Stomach (tissue), 9 donors: ENCODE measurements around the gene SNX3. TPM values are rescaled to one million over a fixed set of nuclear protein-coding genes. Genes with fewer than 3 reads are reported as not detected.

Experiments
- DNase-seq, 2 donors: peaks; one replicate each; pipeline versions ENCODE4 v3.0.0 to v3.0.0-alpha.2; 2013 to 2019
- H3K27ac ChIP-seq, 5 donors: fragments of 200-600 bp in 4 of 5; sonication (generic) in 4 of 5; one replicate each; pipeline ENCODE4 v1.5.1; 2013 to 2019; ENCODE audit warnings: mild to moderate bottlenecking in 1 of 5, moderate library complexity in 1 of 5
- H3K27me3 ChIP-seq, 3 donors: fragments of 200-600 bp; sonication (generic); one replicate each; pipeline ENCODE4 v1.5.1; 2017 to 2019; ENCODE audit warnings: mixed run types in 1 of 3
- H3K36me3 ChIP-seq, 4 donors: fragments of 200-600 bp; sonication (generic); 1 replicate in 3 of 4; 2 replicates in 1 of 4; pipeline ENCODE4 v1.5.1; 2016 to 2019
- H3K4me1 ChIP-seq, 4 donors: fragments of 200-600 bp; sonication (generic); one replicate each; pipeline ENCODE4 v1.5.1; 2016 to 2019
- H3K4me3 ChIP-seq, 4 donors: fragments of 200-600 bp; sonication (generic) in 3 of 4; one replicate each; pipeline ENCODE4 v1.5.1; 2016 to 2019; ENCODE audit warnings: mild to moderate bottlenecking in 1 of 4
- H3K9me3 ChIP-seq, 4 donors: fragments of 200-600 bp; sonication (generic); one replicate each; pipeline ENCODE4 v1.5.1; 2016 to 2019
- EP300 ChIP-seq: sonication (generic); formaldehyde crosslinking; IDR thresholded peaks from one replicate; pipeline ENCODE4 v1.6.1; 2017; ENCODE audit warnings: antibody characterized with exemption
- POLR2A ChIP-seq, 4 donors: fragments of 450-650 bp; IDR thresholded peaks; one replicate each; pipeline ENCODE4 v1.6.1; 2016; ENCODE audit warnings: antibody characterized with exemption in 4 of 4, control low read depth in 2 of 4, mild to moderate bottlenecking in 1 of 4, moderate library complexity in 1 of 4
- POLR2AphosphoS5 ChIP-seq, 3 donors: sonication (generic); formaldehyde crosslinking; IDR thresholded peaks; one replicate each; pipeline ENCODE4 v1.6.1; 2016; ENCODE audit warnings: antibody characterized with exemption in 3 of 3
- whole genome bisulfite sequencing, 5 donors: extraction: QIAGEN DNeasy Blood & Tissue Kit in 3 of 5; methylation state at CpG; one replicate each; pipeline versions ENCODE4 v1.1.5 to v1.1.7; 2013 to 2018; 5-methylcytosine and 5-hydroxymethylcytosine counted together
- intact Hi-C: fragments of 100-400 bp; cut with DNase I; formaldehyde crosslinking; loops from one replicate; pipeline ENCODE4 v1.15.1; 2023; ENCODE audit warnings: low total_unique reads
- polyA plus RNA-seq, 3 donors: library from polyadenylated mRNA; stranded (reverse); fragments of 200-250 nt; gene quantifications; one replicate each; pipeline ENCODE4 v1.2.3, GENCODE V29; 2013
- total RNA-seq, 5 donors: library from RNA; depleted of rRNA; stranded (reverse); fragments of >200 nt; gene quantifications; one replicate each; pipeline versions ENCODE4 v1.1.0 to v1.2.3, GENCODE V29; 2014 to 2016
- TF ChIP-seq, protein P1 (sequence below), 7 experiments: fragments of 450-650 bp in 4 of 7; fragments of 200-600 bp in 3 of 7; sonication (generic) in 3 of 7; IDR thresholded peaks; one replicate each; pipeline ENCODE4 v1.5.1; 2016 to 2019; ENCODE audit warnings: antibody characterized with exemption in 7 of 7, control low read depth in 2 of 7, mild to moderate bottlenecking in 1 of 7
- donor health status: healthy with polysubstance abuse.
- donor health status: Bipolar disorder and iron deficiency.
- donor health status: healthy.

SNX3 gene
- total and polyA plus RNA-seq, 8 donors: 46.1 to 199 (median 144) TPM

GRCh38 chr6:108254433-108255410 lies 6.1 kb downstream of the SNX3 start:
- 87 to 93% (median 91%) methylated on average over 4 of the region's 4 CpGs for WGBS, 5 donors
- no peak for DNase-seq
- Histone ChIP-seq H3K4me1 (peaks cover 31 to 98% (median 68%) of the 10 kb centered on the region in 4 donors), H3K4me3 (no peak overlapping the region), H3K36me3 (peaks cover 0 to 12% (median 7%) of the 10 kb centered on the region in 4 donors), H3K9me3 (no peaks in the 10 kb centered on the region), H3K27ac (peak overlapping the region in 2 of 5 donors; percentile 41 to 69), H3K27me3 (no peaks in the 10 kb centered on the region)
- no peak for TF ChIP-seq POLR2AphosphoS5 (IDR thresholded peaks at IDR 0.05)
- TF ChIP-seq, protein P1, sequence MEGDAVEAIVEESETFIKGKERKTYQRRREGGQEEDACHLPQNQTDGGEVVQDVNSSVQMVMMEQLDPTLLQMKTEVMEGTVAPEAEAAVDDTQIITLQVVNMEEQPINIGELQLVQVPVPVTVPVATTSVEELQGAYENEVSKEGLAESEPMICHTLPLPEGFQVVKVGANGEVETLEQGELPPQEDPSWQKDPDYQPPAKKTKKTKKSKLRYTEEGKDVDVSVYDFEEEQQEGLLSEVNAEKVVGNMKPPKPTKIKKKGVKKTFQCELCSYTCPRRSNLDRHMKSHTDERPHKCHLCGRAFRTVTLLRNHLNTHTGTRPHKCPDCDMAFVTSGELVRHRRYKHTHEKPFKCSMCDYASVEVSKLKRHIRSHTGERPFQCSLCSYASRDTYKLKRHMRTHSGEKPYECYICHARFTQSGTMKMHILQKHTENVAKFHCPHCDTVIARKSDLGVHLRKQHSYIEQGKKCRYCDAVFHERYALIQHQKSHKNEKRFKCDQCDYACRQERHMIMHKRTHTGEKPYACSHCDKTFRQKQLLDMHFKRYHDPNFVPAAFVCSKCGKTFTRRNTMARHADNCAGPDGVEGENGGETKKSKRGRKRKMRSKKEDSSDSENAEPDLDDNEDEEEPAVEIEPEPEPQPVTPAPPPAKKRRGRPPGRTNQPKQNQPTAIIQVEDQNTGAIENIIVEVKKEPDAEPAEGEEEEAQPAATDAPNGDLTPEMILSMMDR (IDR thresholded peaks at IDR 0.05): no peak
- TF ChIP-seq POLR2A (IDR thresholded peaks at IDR 0.05): no peak
- intact Hi-C loops: no loop called here

DNA sequence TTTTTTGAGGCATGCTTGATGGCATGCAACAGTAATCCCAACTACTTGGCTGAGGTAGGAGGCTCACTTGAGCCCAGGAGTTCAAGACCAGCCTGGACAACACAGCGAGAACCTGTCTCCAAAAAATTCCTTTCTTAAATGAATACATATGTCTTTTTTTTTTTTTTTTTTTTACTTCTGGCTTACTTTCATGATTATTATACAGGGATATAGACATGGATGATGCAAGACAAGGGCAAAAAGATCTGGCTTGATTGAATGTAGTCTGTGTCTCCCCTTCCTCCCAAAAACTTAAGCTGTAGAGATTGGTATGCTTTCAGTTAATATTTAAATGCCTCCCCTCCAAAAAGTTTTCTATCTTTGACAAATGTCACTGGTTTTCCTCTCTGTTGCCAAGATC lies 7.6 kb downstream of the SNX3 start:
- TF ChIP-seq POLR2AphosphoS5 (IDR thresholded peaks at IDR 0.05) (no peak), EP300 (no peak), POLR2A (IDR thresholded peaks at IDR 0.05) (no peak)
- TF ChIP-seq, protein P1 (IDR thresholded peaks at IDR 0.05): no peak
- DNase-seq: no peak
- Histone ChIP-seq H3K4me3 (no peak overlapping the region), H3K36me3 (peaks cover 0 to 17% (median 7%) of the 10 kb centered on the region in 4 donors), H3K9me3 (no peaks in the 10 kb centered on the region), H3K27ac (no peak overlapping the region), H3K27me3 (no peaks in the 10 kb centered on the region), H3K4me1 (peaks cover 27 to 93% (median 61%) of the 10 kb centered on the region in 4 donors)
- WGBS, 5 donors: 92 to 100% (median 100%) methylated on average over 1 of the region's 1 CpG
- intact Hi-C loops: no loop called here

DNA sequence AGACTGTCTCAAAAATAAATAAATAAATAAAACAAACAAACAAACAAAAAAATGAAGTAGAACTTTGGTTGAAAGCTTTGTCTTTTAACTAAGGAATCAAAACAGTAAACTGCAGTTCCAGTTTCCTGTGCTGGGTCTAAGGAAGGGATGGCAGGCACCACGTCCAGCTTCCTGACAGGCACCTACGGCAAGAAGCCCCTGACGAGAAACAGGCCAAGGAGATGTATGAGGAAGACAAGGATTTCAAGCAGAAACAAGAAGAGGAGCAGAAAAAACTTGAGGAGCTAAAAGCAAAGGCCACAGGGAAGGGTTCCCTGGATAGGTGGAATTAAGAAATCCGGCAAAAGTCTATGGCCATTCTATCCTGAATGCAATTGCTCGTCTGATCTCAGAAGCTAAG lies 8.8 kb downstream of the SNX3 start:
- TF ChIP-seq, protein P1 (IDR thresholded peaks at IDR 0.05): no peak
- TF ChIP-seq POLR2AphosphoS5 (IDR thresholded peaks at IDR 0.05) (no peak), EP300 (no peak), POLR2A (IDR thresholded peaks at IDR 0.05) (no peak)
- no peak overlapping the region for H3K27ac ChIP-seq
- no peak for DNase-seq
- H3K27me3 ChIP-seq: no peaks in the 10 kb centered on the region
- intact Hi-C loops: no loop called here
- no peaks in the 10 kb centered on the region for H3K9me3 ChIP-seq
- H3K4me1 ChIP-seq: peaks cover 21 to 81% (median 52%) of the 10 kb centered on the region in 4 donors
- peaks cover 0 to 10% (median 7%) of the 10 kb centered on the region in 4 donors for H3K36me3 ChIP-seq
- 82 to 93% (median 90%) methylated on average over 5 of the region's 5 CpGs for WGBS, 5 donors
- H3K4me3 ChIP-seq: no peak overlapping the region

DNA sequence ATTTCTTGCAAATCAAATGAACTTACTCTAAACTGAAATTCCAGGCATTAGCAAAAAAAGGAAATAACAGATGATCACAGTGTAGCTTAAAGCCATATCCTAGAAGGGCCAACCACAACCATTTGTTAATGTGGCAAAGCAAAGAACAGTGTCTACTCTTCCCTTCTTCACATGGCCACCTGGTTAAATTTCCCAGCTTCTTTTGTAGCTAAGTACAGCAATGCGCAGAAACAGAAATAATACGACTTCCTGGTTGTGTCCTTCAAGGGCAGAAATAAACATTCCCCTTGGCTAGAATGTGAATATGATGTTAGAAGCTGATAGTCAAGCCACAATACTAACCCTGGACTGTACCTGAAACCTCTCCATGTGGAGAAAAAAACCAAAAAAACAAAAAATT lies 9.6 kb downstream of the SNX3 start:
- 38 to 69% (median 48%) methylated on average over 2 of the region's 2 CpGs for WGBS, 5 donors
- Histone ChIP-seq H3K27ac (no peak overlapping the region), H3K4me1 (peaks cover 21 to 73% (median 47%) of the 10 kb centered on the region in 4 donors), H3K4me3 (no peak overlapping the region), H3K36me3 (peaks cover 0 to 10% (median 6%) of the 10 kb centered on the region in 4 donors), H3K9me3 (no peaks in the 10 kb centered on the region), H3K27me3 (no peaks in the 10 kb centered on the region)
- intact Hi-C loops: no loop called here
- TF ChIP-seq EP300 (no peak), POLR2AphosphoS5 (IDR thresholded peaks at IDR 0.05) (no peak), POLR2A (IDR thresholded peaks at IDR 0.05) (no peak)
- TF ChIP-seq, protein P1 (IDR thresholded peaks at IDR 0.05): no peak
- DNase-seq: no peak
